Left renal cortex interstitium (tissue), 4 donors: ENCODE results near the gene FGFR4. TPM values are rescaled to one million over a fixed set of nuclear protein-coding genes. Genes with fewer than 3 reads are reported as not detected.

Experiments
- DNase-seq, 4 donors: peaks; one replicate each; pipeline ENCODE4 v3.0.0-alpha.2; 2013; ENCODE audit warnings: low read depth in 4 of 4, low spot score in 2 of 4, missing footprints in 1 of 4
- polyA plus RNA-seq, 4 donors: library from polyadenylated mRNA; unstranded; fragments of 120-200 nt; gene quantifications; one replicate each; pipeline ENCODE4 v1.2.1, GENCODE V29; 2013; ENCODE audit not compliant: insufficient read length in 4 of 4

FGFR4 gene
- polyA plus RNA-seq, 4 donors: 45.0 to 92.9 (median 77.3) TPM

DNA sequence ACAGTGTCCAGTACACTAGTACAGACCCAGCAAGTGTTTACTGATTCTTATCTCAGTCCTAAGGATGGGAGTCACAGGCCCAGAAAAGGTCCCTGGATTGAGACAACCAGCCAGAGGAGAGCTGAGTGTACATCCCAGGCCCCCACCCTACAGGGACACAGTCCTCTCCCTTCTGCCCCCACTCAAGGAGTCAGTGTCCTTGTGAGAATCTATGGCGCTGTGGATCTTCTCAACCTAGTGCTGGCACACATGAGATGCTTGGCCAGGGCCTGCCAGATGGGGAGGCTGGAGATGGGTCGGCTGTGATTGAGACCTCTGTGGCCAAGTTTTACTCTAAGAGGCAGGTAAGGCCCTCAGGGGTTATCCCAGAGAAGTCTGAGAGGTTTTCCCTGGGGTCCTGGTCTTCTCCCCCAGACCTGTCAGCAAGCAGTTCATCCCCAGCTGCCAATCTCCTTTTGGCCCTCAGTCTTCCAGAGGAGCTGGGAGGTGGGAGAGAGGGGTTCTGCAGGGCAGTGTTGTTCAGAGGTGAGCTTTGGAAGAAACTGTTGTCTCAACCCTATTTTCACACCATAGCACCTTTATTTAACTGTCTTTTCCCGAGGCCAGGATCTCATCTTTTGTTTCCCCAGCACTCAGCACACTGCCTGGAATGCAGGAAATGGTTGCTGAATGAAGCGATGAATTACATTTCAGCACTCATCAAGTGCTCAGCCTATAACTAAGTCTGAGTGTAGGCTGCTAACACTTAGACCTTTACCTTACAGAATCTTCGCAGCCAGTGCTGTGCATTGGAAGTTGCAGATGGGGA is 43.7 kb downstream of the FGFR4 start:
- DNase-seq: no peak

DNA sequence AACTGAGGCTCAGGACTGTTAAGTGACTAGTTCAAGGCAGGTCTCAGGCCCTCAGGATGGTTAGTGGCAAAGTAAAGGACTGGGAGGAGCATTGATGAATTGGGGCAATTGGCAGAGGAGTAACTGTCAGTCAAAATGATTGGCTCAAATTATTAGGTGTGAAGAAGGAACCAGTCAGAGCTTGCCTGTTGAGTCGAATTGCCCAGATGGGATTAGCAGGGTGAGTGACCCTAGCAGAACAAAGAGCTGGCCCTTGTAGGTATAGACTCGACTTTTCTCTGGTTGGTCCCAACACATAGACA is 44.3 kb downstream of the FGFR4 start:
- DNase-seq: no peak

DNA sequence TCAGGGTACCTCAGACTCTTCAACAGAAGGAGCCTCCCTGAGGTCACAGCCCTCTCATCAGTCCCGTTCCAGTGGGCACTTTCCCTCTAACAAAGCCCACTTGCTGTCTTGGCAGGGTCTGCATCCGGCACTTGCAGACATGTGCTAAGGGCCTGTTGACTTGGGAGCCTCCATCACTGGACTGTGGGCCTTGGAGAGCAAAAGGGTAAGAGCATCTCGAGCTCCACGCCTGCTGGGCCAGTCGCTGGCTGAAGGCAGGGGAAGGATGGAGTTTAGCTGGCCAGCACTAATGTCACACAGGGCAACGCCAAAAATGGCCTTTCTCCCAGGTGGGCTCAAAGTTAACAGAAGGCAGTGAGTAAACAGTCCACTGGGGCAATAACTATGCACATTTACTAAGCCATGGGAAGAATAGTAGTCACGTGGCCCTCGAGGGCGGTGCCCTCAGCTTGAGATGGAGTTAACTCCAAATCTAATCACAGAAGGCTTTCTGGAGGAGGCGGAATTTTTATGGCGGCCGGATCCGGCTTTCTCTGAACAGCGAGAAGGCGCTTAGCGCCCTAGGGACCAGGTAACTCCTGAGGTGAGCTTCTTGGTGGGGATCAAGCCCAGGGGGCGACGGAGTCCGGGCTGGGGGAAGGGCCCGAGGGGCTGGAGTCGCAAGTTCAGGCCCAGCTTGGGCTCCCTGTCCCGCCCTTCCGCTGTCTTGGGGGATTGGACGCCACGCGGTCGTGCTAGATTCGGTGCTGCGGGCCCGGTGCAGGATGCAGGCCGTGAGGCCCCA is 44.8 kb downstream of the FGFR4 start:
- DNase-seq: no peak

DNA sequence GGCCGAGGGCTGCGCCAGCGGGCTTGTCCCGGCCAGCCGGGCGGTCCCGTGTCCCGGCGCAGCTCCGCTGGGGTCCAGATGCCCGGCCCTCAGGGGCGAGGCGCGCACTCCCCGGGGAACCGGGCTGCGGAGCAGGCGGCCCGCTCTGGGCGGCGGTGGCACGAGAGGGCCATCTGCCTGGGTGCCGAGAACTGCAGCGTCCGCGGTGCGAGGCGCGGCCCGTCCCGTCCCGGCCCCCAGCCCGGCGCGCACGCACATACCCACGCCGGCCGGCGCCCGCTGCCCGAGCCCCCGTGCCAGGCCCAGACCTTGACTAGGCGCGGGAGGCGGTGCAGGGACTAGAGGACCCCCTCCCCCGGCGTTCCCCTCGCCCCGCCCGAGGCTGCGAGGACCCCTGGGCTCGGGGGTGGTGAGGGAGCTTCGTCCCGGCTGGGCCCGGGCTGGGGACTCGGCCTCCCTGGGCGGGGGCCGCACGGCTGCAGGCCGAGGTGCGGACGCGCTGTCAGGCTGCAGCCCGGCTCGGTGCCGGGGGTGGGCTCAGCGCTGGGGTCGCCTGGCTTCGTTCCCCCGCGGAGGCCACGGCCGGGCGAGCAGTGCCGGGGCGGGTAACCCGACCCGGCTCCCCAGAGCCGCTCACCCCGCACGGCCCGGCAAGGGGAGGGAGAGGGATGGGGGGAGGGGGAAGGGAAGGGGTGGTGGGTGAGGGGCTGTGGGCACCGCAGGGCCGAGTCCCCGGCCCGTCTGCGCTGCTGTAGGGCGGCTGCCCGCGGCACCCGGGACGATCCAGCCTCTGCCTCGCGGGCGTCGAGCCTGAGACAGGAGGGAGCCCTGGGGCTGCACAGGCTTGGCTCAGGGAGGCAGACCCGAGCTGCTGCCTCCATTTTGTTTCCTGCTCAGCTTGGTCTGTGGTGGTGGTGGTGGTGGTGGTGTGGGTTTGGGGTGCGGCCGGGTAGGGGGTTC is 45.7 kb downstream of the FGFR4 start:
- DNase-seq: peak in 3 of 4 donors; percentile 46 to 60 (median 50)

DNA sequence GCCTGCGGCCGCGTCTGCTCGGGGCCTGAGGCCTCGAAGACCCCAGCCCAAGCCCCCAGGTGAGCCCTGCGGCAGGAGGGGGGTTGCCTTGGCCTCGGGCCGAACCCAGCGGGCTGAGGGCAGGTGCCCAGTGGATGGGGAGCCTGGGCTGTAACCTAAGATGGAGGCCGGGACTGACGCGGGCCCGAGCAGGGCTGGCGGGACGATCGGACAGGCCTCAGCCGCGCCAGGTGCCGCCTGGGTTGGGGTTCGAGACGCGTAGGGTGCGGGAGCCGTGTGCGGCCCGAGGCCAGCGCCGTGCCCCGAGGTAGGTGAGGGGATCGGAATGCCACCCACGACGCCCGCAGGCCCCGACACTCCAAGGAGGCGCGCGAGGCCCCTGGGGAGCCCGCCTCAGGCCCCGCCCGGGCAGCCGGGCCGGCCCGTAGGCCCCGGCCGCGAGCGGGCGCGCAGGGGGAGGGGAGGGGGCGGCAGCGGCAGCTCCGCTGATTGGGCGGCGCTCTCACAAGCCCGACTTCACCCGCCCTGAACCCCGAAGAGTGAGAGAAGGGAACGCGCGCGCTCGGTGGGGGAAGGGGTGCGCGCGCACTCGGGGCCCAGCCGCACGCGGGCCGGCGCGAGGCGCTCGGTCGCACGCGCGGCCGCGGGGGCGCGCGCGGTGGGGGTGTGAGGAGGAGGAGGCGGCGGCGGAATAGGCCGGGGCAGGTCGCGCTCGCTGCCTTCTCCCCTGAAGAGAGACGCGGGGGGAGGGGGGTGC is 46.6 kb downstream of the FGFR4 start, which contains the start of gene NSD1:
TSS of gene NSD1 (plus strand) at position 678 of the 757 bp plus-strand sequence. CDS start 1,331 bp downstream, outside the sequence.
- DNase-seq: peak in 3 of 4 donors; percentile 69 to 84 (median 75)

DNA sequence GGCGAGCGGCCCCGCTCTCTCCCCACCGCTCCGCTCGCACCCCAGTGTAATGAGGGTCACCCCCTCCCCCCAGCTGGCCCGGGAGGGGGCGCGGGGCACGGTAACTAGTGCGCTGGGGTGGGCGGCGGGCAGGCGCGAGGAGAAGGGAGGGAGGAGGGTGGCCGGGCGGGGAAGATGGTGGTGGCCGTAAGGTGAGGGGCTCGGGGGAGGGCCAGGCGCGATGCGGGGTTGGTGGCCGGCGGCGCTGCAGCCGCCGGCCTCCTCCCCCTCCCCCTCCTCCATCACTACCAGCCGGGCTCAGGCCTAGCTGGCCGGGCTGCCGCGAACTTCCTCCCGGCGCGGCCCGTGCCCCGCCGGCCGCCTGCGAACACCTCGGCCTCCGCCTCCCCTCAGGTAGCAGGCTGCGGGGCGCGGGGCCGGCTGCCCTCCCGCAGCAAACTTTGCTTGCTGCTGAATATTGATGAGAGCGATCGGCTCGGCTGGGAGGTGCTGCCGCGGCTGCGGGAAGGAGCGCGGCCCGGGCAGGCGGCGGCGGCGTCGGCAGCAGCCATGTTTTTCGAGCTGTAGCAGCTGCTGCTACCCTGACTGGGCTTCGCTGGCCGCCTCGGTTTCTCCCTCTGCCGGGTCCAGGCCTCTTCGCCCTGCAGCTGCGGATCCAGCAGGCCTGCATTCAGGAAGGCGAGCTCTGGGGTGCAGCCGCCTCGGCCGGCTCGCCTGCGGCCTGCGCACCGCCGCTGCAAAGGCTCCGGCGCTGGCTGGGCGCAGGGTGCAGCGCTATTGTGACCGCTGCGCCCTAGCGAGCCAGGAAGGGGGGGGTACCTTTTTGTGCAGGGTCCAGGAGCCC is 47.4 kb downstream of the FGFR4 start:
- DNase-seq: peak in 3 of 4 donors; percentile 41 to 58 (median 53)

DNA sequence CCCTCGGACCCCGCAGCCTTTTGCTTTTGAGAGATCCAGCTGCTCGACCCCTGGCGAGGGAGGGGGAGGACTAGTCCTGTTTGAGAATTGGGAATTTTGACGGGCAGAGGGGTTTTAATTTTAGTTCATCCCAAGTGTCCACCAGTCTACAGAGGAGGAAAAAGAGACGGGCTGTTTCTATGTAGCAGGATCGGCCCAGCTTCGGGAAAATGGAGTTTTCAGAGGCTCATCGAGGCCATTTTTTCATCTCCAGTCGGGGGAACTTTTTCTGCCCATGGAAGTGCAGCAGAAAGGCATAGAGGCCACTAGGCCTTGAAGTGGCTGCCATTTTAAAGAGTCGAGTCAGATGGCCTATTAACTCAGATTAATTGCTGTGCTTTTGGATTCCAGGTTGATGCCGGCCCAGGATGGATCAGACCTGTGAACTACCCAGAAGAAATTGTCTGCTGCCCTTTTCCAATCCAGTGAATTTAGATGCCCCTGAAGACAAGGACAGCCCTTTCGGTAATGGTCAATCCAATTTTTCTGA is 48.0 kb downstream of the FGFR4 start:
- peak in 1 of 4 donors; percentile 21 for DNase-seq

DNA sequence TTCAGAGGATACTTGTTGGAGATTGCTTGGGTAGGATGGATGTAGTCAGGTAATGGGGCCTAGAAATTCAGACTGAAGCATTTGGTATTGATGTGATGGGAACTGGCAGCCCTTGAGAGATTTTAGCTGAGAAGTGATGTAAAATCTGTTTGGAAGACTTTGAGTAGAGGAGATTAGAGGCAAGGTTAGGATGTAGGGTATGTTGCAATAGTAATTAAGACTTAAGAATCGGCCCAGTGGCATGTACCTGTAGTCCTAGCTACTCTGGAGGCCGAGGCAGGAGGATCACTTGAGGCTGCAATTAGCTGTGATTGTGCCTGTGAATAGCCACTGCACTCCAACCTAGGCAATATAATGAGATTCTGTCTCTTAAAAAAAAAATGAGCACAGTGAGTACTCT is 53.6 kb downstream of the FGFR4 start:
- DNase-seq: no peak

DNA sequence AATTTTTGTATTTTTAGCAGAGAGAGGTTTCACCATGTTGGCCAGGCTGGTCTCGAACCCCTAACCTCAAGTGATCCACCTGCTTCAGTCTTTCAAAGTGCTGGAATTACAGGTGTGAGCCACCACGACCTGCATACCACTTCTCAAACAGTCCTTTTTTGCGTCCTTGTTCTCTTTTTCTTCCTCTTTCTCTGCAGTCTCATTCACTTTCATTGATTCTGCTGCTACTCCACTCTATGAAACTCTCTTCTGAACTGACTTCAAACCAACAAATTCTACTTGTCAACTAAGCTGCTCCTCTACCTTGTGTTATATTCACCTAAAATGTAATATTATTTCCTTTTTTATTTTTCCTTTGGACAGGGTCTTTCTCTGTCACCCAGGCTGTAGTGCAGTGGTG is 54.8 kb downstream of the FGFR4 start:
- no peak for DNase-seq

DNA sequence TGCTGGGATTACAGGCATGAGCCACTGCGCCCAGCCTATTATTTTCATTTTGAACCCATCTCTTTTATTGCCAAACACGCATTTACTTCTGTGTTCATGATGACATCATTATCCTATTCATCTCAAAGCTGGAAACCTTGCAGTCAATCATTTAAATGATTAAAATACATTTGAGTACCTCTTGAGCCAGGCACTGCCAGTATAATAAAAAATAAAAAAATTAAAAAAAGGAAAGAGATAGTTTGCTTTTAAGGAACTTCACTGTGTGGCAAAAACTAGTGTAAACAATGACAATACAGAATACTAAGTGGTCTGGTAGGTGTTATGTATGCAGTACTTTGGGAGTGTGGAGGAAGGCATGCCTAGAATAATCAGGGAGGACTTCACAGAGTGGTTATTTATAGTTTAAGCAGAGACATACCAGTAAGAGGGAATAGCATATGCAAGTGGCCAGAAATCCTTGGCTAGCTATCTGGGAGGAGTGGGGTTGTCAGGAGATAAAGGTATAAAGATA is 55.4 kb downstream of the FGFR4 start:
- no peak for DNase-seq

DNA sequence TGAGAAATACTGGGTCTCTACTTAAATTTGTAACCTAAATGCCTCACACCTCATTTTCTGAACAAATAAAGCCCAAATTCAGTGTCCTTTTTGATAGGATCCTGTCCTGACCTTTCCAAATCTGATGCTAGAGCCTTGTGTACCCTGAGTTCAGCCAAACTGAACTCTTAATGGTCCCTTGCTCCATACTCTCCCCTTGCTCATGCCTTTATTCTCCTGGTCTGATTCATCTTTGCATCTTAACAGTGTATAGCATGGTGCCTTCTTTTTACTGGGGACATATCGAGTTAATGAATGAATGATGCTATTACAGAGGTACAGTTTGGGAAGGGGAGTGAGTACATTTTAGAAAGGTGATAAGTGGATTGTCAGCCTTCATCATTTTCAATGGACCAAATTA is 56.1 kb downstream of the FGFR4 start:
- DNase-seq: no peak

DNA sequence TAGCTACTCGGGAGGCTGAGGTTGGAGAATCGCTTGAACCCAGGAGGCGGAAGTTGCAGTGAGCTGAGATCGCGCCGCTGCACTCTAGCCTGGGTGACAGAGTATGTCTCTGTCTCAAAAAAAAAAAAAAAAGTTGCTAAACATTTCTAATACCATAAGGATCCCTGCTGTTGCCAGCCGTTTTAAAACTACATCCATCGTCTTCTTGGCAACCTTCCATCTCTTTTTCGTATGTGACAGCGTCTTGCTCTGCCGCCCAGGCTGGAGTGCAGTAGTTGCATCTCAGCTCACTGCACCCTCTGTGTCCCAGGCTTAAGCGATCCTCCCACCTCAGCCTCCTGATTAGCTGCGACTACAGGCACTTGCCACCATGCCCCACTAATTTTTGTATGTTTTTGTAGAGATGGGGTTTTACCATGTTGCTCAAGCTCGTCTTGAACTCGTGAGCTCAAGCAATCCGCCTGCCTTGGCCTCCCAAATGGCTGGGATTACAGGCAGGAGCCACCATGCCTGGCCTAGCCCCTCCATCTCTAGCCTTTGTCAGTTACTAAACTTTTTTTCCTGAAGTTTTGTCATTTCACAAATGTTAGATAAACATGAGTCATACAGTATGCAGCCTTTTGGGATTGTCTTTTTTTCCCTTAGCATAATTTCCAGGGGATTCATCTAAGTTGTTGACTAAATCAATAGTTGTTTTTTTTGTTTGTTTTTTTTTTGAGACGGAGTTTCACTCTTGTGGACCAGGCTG is 60.4 kb downstream of the FGFR4 start:
- DNase-seq: no peak

Other genes starting within 250 kb of the FGFR4 start
- gene HK3, start 187.6 kb upstream of the FGFR4 start, polyA plus RNA-seq: under 1 TPM; 0.30 to 0.83 (median 0.64) TPM
- gene UIMC1, start 80.1 kb upstream of the FGFR4 start, polyA plus RNA-seq: 10 to 100 TPM; 34.0 to 50.8 (median 42.8) TPM
- gene ZNF346, start 64.2 kb upstream of the FGFR4 start, polyA plus RNA-seq: 10 to 100 TPM; 19.6 to 30.4 (median 24.7) TPM
- 10 to 100 TPM; 52.7 to 64.9 (median 57.5) TPM for gene NSD1, start 46.9 kb downstream of the FGFR4 start, polyA plus RNA-seq
- gene RAB24, start 216.8 kb downstream of the FGFR4 start, polyA plus RNA-seq: 10 to 100 TPM; 27.6 to 42.0 (median 32.8) TPM
- gene PRELID1, start 216.9 kb downstream of the FGFR4 start, polyA plus RNA-seq: 100 to 1,000 TPM; 115 to 154 (median 134) TPM
- gene MXD3, start 225.0 kb downstream of the FGFR4 start, polyA plus RNA-seq: 10 to 100 TPM in 3 of 4 donors, 1 to 10 TPM in 1; 9.7 to 30.3 (median 26.1) TPM